HG02852 (cell line): ENCODE data around the gene TAF1B.

Source experiments
- ATAC-seq: cut with Tn5 transposase; IDR thresholded peaks from one replicate; pipeline ENCODE4 v1.9.1; 2021; ENCODE audit warnings: mild to moderate bottlenecking, moderate library complexity; ENCODE audit not compliant: unreplicated experiment

The TAF1B gene

DNA sequence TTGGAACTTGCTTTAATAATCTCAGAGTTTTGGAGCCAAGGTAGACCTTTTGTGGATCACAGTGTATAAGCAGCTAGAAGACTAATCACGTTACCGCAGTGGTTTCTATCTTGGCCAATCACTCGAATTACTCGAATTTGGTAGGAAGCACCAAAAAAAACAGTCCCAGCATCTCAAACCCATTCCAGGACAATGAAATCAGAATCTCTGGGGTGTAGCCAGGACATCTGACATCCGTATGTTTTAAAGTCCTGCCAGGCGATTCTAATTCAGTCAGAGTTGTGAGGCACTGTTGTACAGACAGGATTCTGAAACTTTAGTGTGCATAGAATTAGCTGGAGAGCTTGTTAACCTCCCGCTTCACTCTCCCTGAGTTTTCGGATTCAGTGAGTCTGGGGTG is 139.0 kb downstream of the TAF1B start:
- no peak for ATAC-seq

DNA sequence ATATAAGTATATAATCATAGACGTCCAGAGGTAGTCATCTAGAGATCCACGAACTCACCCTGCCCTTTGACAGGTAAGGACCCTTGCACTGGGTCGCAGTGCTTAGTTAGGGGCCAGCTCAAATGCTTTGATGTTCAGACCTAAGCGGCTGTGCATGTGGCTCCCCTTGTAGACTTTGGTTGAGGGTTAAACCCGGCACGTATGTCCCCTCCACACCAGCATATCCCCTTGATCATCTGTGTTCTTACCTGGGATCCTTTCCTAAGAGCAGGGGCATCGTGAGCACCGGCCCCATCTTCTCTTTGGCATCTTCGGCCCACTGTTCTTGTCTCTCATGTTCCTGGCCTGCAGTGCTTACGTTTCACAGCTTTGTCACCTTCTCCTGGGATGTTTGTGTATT is 139.6 kb downstream of the TAF1B start:
- no peak for ATAC-seq

DNA sequence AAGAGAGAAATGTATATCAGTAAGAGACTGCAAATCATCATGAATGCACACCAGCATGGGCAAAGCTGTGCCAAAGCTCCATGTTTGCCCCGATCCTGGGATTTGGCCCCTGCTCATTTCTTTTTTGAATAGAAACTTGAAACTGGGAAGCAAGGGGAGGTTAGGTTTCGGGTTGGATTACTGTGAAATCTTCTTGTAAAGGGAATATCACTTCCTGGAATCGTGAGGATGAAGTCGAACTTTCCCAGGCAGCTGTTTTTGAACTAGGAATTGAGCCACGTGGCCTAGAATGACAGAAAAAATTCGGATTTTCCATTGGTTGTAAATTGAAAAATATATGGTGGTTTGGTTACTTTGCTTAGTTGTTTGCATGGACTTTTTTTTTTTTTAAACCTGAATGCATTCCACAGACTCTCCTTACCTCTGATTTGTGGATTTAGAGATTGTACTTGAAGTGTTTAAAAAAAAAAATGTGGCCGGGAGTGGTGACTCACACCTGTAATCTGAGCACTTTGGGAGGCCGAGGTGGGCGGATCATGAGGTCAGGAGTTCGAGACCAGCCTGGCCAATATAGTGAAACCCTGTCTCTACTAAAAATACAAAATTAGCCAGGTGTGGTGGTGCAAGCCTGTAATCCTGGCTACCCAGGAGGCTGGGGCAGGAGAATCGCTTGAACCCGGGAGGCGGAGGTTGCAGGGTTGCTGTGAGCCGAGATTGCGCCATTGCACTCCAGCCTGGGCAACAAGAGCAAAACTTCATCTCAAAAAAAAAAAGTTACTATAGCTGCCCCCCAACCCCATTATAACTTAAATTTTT is 140.3 kb downstream of the TAF1B start:
- ATAC-seq = no peak
